NCI-H2029 (cell line): ENCODE results near the gene INSIG1.

Source experiments
- DNase-seq: peaks from one replicate; lab custom pipeline; 2025; lab: John Stamatoyannopoulos, UW

INSIG1 gene

DNA sequence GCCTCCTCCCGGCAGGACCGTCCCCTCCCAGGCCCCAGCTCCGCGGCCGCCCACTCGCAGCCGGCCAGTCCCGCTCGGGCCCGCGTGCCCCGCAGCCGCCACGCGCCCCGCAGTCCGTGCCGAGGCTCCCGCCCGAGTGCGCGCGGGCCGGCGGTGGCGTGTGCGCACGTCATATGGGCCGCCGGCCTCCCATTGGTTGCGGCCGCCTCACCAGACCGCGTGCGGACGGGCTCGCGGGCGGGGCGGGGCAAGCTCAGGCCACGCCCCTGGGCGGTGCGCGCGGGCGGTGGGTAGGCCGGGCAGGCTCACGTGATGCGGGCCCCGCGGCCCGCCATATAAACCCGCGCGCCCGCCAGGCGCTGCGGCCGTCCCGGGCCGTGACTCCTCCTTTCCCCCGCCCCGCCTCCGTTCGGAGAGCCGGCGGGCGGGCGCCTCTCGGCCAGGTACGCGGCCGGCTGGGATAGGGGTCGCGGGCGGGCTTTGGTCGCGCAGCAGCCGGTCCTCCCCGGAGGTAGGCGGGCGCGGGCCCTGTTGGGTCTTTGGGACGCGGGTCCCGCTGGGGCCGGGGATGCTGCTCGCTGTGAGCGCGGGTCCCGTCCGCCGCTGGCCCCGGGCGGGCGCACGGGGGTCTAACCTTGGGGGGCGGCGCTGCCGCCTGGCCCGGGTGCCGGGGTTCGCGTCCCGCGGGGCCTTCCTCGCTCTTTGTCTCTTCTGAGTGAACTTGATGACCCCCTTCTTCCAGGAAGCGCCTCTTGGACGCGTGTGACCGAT, at the start of gene INSIG1:
Gene INSIG1 (plus strand): TSS at position 362 of the 771 bp plus-strand sequence. CDS start 408 bp downstream, at position 770.
- DNase-seq, result peak; percentile 84

DNA sequence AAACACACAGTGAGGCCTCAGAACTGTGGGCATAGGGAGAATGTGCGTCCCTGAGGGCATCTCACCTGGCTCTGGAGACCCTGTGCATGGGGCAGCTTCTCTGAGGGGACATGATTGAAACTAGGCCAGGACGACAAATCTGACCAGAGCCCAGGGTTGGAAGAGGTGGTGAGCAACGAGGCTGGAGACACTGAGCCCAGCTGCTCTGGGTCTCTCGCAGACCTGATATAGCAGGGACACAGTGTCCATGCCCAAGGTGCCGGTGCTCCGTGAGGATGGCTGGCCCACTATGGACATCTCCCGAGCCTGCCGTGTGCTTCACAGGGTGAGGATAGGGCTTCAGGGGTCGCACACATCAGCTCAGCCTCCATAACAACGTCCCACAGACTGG, 49.3 kb upstream of the INSIG1 start:
- no peak for DNase-seq

DNA sequence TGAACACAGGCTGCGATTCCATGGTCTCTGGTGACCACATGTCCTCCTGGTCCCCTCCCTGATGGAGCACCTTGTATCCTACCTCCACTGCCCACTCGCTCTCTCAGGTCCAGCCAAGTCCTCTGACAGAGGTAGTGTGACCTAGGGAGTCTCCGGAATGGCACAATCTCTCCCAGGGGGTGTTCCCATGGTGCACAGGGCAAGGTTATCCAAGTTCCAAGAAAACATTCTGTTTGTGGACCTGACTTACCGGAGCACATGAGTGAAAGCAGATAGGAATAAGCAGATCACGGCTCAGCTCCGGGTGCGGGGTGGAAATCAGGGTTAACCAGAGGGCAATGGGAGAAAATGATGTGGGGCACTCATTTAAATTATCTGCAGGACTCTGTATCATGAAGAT, 45.8 kb upstream of the INSIG1 start:
- DNase-seq, result no peak

DNA sequence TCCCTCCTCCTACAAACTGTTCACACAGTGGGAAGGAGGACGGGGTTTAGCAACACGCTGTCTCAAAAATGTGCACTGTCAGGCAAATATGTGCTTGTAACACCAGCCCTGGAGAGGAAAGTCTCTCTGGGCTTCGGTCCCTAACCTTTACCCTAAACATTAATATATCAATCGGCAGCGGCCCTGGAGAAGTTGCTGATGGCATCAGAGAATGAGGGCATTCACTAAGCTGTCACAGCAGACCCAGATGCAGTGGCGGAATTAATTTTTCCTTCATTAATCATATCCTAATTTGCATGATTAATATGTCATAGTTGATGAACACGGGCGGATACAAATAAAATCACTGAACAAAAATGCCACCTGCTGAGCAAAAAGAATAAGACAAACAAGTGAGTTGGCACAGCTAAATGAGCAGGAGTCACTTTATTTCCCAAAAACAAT, 45.2 kb upstream of the INSIG1 start:
- no peak for DNase-seq

DNA sequence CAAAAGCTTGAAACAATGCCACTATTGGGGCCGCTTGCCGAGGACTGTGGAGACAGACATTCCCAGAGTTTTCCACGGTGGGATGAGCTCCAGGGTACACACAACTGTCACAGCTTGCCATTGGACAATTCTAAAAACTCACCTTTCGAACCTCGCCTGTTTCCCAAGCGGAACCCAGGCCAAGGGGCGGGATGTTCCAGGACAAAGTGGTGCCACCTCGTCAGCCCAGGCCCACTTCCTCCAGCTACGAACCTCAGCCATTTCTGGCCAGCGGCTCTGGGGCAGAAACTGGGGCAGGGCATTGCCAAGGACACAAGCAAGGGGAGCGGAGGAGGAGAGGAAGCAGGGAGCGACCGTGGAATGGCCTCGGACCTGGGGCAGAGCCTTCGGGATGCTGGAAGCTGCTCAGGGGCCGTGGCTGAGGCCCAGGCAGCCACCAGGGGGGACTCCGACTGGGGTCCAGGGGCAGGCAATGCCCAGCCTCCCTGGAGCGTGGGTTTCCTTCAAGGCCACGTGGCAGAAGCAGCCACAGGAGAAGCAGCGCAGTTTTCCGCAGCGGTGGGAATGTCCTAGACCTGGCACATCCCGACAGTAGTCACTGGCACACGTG, 44.7 kb upstream of the INSIG1 start:
- no peak for DNase-seq

DNA sequence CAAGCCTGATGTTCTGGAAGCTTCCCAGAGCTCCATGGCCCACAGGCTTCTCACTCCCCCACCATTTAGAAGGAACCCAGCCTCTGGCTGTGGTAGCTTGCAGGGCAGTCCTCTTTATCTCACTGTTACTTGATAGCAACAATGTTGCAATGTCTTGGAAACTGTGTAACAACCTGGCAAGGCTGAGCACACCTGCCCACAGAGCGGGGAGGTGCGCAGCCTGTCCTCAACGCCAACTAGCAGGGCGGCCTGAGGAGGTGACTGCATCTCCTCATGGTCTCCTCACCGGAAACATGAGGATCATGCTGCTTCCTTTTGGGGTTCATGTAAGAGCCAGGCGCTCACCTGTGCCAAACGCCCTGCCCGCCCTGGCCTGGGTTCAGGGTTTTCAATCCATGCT, 43.7 kb upstream of the INSIG1 start:
- DNase-seq, result no peak

DNA sequence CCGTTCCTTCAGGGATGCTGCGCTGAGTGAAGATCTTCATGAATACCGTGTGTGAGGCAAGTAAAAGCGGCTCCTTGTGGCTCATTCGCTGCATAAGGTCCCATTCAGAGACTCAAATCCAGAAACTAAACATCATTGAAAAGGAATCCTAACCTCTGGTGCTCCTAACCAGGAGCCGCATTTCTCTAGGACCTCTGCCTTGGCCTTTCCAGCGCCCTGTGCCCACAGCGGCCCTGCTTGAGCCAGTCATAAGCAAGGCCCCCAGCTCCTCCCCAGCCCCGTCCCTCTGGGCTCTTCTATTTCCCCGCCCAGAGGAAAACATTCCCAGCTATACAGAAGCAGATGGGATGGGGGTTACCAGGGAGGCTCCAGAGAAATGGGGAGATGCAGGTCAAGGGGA, 42.6 kb upstream of the INSIG1 start:
- DNase-seq, result no peak

DNA sequence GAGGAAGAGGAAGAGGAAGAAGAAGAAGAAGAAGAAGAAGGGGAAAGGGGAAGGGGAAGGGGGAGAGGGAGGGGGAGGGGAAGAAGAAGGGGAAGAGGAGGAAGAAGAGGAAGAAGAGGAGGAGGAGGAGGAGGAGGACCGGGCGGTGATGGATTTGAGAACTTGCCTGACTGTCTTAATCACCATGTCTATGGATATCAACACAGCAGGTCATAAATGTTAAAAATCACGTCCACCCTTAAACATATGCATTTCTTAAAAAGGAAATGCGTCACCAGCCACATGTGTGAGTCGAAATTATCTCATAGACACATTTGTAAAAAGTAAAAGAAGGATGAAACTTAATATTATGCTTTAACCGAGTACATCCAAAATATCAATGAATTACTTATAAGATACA, 42.1 kb upstream of the INSIG1 start:
- DNase-seq, result no peak

DNA sequence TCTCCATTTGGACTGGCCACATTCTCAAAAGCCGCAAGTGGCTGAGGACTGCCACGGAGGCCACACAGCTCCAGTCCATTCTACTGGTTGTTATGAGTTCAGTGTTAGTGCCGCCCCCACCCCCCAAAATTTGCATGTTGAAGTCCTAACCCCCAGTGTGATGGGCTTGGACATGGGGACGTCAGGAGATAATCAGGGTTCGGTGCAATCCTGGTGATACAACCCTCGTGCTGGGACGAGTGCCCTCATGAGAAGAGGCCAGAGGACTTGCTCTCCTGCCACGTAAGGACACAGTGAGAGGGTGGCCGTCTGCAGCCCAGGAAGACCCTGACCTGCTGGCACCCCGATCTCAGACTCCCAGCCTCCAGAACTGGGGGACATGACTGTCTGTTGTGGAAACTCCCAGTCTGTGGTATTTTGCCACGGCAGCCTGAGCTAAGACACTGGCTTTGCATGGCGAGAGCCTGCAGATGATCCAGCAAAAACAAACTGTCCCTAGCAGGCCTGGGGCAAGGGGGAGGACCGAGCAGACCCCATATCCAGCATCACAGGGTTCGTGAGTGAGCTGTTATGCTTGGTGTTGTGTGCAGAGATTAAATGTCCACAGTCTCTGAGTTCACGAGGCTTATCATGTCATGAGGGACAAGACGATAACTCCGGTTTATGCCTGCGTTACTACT, 41.5 kb upstream of the INSIG1 start:
- DNase-seq, result no peak

DNA sequence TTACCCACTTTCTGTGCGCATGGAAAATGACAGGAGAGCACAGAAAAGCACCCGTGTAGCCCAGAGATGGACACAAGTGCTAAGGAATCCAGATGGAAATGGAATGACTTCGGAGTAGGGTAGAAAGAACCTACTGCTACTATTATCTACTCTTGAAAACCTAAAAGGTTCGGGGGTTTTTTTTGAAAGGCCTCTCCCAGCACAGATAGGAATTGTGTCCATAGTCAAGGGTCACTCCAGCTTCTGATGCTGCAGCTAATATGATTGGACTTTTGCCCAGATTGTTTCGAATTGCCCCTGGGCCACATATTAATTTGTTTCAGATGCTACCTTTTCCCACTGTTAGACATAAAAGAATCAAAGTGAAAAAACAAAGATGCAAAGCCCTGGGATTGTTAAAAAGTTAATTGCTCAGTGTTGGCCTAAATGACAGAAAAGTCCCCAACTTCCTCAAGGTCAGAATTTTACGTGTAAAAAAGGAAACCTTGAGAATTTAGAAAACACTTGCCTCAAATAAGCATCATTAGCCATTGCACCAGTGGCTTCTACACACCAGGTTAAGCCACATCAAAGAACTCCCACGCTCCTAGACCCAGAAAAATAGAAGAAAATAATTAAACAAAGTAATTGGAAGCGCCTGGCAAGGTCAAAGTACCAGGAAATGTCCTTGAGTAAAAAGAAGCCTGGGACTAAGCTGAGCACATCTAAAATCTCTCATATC, 40.8 kb upstream of the INSIG1 start:
- peak; percentile 5 for DNase-seq

DNA sequence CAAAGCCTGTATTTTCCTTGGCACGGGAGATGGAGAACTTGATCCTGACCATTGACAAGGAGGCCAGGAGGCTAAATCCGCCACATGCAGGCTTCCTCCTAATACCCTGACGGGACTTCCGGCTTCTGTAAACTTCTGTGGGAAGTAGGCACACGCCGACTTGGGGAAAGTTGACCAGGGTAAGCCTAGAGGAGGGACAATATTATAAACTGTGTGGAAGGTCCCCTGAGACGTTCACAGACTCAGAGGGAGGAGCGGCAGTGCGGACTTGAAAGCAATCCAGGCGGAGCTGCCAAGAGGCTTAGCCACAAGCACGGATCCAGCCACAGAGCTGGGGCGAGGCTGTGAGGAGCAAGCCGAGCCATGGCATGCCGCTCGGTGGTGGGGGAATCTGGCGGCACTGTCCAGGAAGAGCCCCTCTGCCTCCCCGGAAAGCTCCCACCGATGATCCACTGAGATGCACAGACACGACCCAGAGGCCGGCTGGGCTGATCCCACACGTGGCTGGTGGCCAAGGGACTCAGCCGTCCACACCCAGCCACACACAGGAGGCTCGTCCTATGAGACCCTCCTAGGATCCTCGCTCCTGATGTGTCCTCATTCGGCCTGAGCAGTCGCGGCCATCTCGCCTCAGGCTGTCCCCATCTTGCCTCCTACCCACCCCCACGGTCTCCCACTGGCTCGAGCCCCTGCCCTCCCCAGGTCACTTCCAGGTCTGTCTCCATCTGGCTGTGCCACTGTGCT, 40.0 kb upstream of the INSIG1 start:
- peak; percentile 54 for DNase-seq

DNA sequence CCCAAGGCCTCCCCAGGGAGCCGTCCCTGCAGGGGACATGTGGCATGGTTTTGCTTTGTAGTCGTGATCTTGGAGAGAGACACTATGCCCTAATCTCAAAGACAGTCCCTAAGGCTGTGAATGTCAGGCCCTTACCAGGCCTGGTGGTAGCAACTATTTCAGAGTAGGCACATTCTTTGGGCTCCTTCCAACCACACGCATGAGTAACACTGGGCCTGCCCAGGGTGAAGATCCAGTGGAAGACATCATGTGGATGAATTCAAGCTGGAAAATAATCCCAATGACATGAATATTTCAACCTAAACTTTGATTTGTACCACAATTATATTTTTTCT, 39.5 kb upstream of the INSIG1 start:
- no peak for DNase-seq

DNA sequence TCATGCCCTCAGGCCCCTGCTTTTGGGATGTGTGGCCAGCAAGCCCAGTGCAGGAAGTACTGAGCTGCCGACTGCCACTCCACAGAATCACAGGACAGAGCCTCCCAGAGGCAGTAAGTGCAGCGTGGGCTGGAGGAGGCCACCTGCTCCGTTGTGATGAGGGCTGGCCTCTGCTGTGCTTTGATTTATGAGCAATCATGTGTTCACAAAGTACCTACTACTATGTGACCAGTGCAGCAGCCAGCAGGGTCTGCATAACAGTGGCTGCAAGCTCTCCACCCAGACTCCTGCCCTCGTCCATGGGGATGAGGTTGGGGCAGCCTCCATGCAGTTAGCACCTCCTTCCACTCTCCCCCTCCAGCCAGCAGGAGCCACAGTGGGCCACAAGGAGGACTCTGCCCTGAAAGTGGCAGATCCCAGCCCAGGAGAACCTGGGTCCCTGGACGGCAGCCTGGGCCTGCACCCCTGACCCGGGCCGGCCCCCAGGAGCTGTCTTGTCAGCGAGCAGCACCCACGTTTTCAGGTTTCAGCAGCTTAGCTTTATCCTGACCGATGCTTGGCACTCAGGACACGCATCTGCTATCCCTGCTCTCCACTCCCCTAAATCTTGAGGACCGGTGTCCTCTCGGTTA, 37.7 kb upstream of the INSIG1 start:
- DNase-seq, result no peak

DNA sequence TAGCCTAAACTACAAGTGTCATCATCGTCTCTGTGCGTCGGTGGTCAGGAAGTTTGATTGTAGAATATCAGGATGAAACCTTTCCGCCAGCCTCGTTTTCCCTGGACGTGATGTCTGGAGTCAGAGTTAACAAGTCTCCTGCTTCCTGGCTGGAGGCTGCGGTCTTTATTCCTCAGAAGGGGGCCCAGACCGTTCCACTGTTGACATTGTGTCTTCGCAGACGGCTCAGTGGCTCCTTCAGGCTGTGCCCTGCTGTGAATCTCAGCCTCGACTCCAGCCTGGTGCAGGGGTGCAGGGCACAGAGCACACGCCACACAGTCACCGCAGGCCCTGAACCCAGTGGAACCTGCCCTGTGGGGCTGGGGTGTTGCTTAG, 37.2 kb upstream of the INSIG1 start:
- DNase-seq, result no peak

DNA sequence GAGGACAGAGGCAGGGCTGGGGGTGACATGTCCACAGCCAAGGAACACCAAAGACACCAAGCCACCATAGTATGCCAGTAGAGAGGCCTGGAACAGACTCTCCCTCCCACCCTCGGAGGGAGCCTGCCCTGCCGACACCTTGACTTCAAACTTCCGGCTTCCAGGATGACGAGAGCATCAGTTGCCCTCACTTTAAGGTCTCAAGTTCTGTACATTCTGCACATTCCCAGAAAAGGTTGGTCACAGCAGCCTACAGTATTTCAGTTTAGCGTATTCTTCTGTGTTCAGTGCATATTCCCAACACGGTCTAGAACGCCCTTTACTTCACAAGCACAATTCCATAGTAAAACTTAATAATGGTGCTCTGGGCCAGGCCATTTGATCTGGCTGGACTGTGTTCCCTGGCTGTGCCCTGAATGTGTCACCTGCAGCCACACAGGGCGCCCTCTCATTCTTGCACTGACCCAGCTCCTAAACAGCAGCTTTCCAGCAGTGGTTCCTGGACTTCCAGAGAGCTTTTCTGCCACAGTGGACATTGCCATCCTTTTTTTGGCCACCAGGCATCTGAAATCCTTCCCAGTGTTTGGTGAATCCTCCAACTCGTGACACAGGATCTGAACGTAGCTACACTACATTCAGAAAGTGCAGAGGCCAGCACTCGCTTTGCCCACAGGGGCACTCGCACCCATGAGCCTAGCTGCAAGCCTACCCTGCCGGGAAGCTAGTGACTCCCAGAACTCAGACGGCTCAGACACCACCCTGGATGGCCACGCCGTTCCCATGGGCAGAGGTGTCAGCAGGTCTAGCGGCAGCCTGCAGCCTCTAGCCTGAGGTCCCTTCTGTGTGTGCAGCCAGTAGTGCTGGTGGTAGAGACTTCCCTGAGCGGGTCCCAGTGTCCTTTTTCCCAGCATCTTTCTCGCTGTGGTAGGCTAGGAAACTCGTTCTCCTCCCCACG, 36.4 kb upstream of the INSIG1 start:
- no peak for DNase-seq

DNA sequence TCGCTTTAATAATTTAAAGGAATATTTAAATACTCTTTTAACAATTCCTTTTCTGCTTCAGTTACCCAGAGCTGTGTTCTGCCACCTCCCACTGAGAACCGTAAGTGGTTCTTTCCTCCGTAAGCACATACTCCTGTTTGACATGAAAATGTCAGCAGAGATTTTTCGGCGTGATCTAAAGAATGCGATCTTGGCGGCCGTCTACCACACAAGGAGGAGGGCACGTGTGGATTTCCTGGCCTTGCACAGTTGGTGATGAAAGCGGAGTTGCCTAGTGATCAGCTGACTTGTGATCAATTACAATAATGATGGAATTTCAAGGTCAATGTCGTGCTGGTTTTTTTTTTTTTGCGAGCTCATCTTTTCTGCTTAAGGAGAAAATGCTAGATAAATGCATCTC, 35.6 kb upstream of the INSIG1 start:
- no peak for DNase-seq

DNA sequence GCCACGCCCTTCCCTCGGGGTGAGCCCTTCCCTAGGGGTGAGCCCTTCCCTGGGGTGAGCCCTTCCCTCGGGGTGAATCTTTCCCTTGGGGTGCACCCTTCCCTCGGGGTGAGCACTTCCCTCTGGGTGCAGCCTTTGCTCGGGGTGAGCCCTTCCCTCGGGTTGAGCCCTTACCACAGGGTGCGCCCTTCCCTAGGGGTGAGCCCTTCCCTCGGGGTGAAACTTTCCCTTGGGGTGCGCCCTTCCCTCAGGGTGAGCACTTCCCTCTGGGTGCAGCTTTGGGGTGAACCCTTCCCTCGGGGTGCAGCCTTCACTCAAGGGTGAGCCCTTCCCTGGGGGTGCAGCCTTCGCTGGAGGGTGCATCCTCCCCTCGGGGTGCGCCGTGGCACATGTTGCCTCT, 34.6 kb upstream of the INSIG1 start:
- no peak for DNase-seq

DNA sequence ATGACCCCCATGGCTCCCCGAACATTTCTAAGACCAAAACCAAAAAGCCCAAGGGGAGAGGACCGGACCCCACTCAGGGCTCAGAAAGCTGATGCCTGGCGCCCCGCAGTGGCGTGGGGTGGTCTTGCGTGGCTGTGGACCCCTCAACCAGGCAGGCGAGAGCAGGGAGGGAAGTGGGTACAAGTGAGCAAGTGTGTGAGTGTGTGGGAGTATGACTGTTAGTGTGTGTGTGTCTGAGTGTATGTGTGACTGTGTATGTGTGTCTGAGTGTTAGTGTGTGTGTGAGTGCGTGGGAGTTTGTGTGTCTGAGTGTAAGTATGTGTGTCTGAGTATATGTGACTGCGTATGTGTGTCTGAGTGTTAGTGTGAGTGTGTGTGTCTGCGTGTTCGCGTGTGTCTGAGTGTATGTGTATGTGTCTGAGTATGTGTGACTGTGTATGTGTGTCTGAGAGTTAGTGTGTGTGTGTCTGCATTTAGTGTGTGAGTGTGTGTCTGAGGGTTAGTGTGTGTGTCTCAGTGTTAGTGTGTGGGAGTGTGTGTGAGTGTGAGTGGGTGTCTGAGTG, 34.0 kb upstream of the INSIG1 start:
- DNase-seq, result no peak

DNA sequence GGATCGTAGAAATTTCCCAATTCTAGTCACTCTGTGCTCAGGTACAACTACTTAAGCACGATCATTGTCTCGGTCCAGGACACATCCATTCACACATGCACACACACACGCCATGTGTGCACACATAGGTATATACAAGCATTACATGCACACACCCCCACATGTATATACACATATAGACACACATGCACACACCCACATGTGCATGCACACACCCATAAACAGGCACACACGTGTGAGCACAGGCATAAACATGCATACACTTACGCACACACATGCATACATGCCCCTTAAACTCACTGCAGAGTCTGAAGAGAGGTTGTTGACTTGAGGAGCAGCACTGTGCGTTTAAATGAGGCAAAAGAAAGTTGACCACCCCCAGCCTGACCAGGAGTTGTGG, 32.5 kb upstream of the INSIG1 start:
- DNase-seq, result no peak

DNA sequence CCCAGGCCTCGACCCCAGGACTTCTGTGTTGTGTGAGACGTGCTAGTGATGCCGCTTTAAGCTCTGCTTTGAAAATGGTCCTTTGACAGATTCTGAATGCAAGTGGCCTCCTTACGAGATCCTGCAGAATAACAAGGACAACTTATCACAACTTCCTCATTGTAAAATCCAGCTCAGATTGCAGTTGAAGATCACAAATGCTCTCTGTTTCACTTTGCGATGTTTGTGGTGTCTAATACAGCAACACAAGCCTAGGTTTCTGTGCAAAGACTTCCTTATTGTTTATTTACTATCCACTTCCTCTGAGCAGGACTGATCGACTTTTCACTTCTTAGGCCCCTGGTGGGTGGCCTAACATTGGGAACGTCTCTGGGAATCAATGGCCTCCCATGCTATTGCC, 31.7 kb upstream of the INSIG1 start:
- DNase-seq, result no peak
